Kidney (tissue), 14 donors: Measurements from ENCODE around the gene AFAP1L2. TPM values are rescaled to one million over a fixed set of nuclear protein-coding genes. Genes with fewer than 3 reads are reported as not detected.

Source experiments
- DNase-seq, 5 donors: peaks; one replicate each; pipeline ENCODE4 v3.0.0-alpha.2; 2013 to 2020
- FAIRE-seq: peaks from 2 replicates; lab custom pipeline; 2012; peaks lifted over from hg19 to GRCh38; lab: Jason Lieb, UNC
- H3K27ac ChIP-seq, 2 donors: one replicate each; pipeline ENCODE4 v1.7.0; 2013; ENCODE audit warnings: low read depth in 2 of 2, low read length in 2 of 2, inconsistent platforms in 1 of 2
- H3K27me3 ChIP-seq: one replicate; pipeline ENCODE4 v1.7.1; 2013; ENCODE audit warnings: low read length, inconsistent platforms; ENCODE audit not compliant: control insufficient read depth, insufficient read depth
- H3K36me3 ChIP-seq, 3 donors: one replicate each; pipeline versions ENCODE4 v1.7.0 to v1.7.1; 2013; ENCODE audit warnings: low read length in 3 of 3, control low read depth in 1 of 3, inconsistent platforms in 1 of 3; ENCODE audit not compliant: insufficient read depth in 3 of 3, control insufficient read depth in 2 of 3
- H3K4me1 ChIP-seq, 3 donors: one replicate each; pipeline versions ENCODE4 v1.7.0 to v1.7.1; 2013; ENCODE audit warnings: low read length in 3 of 3, inconsistent platforms in 1 of 3, low read depth in 1 of 3; ENCODE audit not compliant: control insufficient read depth in 2 of 3, insufficient read depth in 2 of 3
- H3K4me3 ChIP-seq, 3 donors: one replicate each; pipeline versions ENCODE4 v1.7.0 to v1.8.1; 2013; ENCODE audit warnings: low read length in 3 of 3, control low read depth in 1 of 3, inconsistent platforms in 1 of 3
- H3K9ac ChIP-seq, 3 donors: one replicate each; pipeline versions ENCODE4 v1.7.0 to v1.7.1; 2013; ENCODE audit warnings: low read length in 3 of 3, control low read depth in 1 of 3, inconsistent platforms in 1 of 3
- H3K9me3 ChIP-seq, 3 donors: one replicate each; pipeline versions ENCODE4 v1.7.0 to v1.7.1; 2013; ENCODE audit warnings: low read length in 3 of 3, control low read depth in 1 of 3, inconsistent platforms in 1 of 3; ENCODE audit not compliant: control insufficient read depth in 2 of 3, insufficient read depth in 1 of 3
- CTCF ChIP-seq: IDR thresholded peaks from 3 replicates; pipeline ENCODE4 v1.5.1; 2012; ENCODE audit warnings: mild to moderate bottlenecking, moderate library complexity, borderline replicate concordance; ENCODE audit not compliant: insufficient read depth; ENCODE audit errors: extremely low read depth
- intact Hi-C: fragments of 100-400 bp; cut with DNase I; formaldehyde crosslinking; loops from one replicate; pipeline ENCODE4 v1.11.1; 2022
- polyA plus RNA-seq: library from polyadenylated mRNA; stranded (reverse); fragments of 350-450 nt; fragmentation: Illumina TruSeq; extraction: RNeasy Lipid Tissue Mini Kit (QIAGEN cat#74804); gene quantifications from one replicate; pipeline ENCODE4 v1.2.3, GENCODE V29; 2014; ENCODE audit warnings: low read depth, low replicate concordance; ENCODE audit not compliant: insufficient read depth
- total RNA-seq: library from RNA; stranded (reverse); fragmentation: NEBNext Ultra II Directional; extraction: Animal tissue kit (Norgen Biotek cat#: 25700); gene quantifications from one replicate; pipeline ENCODE4 v1.2.1, GENCODE V29; 2021
- donor health status: control.
- donor health status: control.
- donor health status: control.
- donor health status: control.
- donor health status: control.
- donor health status: DM: yes; HTN: yes; CAD: no.
- donor health status: Normal renal cell carcinoma (clear cell type).

Gene AFAP1L2
- total and polyA plus RNA-seq, 2 donors from 2014 or later = 19.8 to 24.0 TPM

DNA sequence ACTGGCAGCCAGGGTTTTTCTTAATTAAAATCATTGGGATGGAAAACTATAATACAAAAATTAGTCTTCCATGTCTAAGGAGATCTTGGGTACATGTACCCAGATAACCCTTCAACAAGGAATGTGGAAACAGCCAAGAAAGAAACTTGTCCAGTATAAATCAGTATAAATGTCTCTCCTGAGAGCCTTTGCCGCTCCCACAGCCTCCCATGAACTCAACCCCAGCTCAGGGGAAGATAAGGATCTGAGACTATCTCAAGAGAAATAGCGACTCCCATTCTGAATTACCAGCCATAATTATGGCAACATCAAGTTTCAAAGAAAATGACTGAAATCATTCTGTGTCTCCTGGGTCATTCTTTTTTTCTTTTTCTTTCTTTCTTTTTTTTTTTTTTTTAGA, 32.6 kb upstream of the AFAP1L2 start:
- FAIRE-seq = no peak
- H3K4me3 ChIP-seq = no peak overlapping the region
- TF ChIP-seq CTCF = no peak
- peaks cover 0 to 48% (median 17%) of the 10 kb centered on the region in 3 donors for H3K36me3 ChIP-seq
- H3K9me3 ChIP-seq = no peaks in the 10 kb centered on the region
- intact Hi-C loops = loop anchor here (10.0 kb wide), 1 partner anchor 132 kb away; no protein-coding TSS in a partner anchor
- H3K4me1 ChIP-seq = no peaks in the 10 kb centered on the region
- DNase-seq = peak in 2 of 5 donors; percentile 37 to 46
- no peak overlapping the region for H3K27ac ChIP-seq
- H3K9ac ChIP-seq = no peak overlapping the region
- no peaks in the 10 kb centered on the region for H3K27me3 ChIP-seq

GRCh38 chr10:114432566-114433093, 28.3 kb upstream of the AFAP1L2 start:
- no peak for FAIRE-seq
- intact Hi-C loops = loop anchor here (10.0 kb wide), 1 partner anchor 128 kb away; no protein-coding TSS in a partner anchor

GRCh38 chr10:114431414-114432135, 27.3 kb upstream of the AFAP1L2 start:
- no peak for TF ChIP-seq CTCF
- peaks cover 0 to 17% (median 5%) of the 10 kb centered on the region in 3 donors for H3K36me3 ChIP-seq
- intact Hi-C loops = loop anchor here (10.0 kb wide), 1 partner anchor 127 kb away; no protein-coding TSS in a partner anchor
- H3K4me1 ChIP-seq = no peaks in the 10 kb centered on the region
- H3K9me3 ChIP-seq = no peaks in the 10 kb centered on the region
- H3K27ac ChIP-seq = no peak overlapping the region
- FAIRE-seq (no peak), DNase-seq (no peak)
- H3K27me3 ChIP-seq = no peaks in the 10 kb centered on the region
- no peak overlapping the region for H3K9ac ChIP-seq
- no peak overlapping the region for H3K4me3 ChIP-seq

More at GRCh38 chr10:114432566-114433093, 28.3 kb upstream of the AFAP1L2 start:
- Histone ChIP-seq H3K9me3 (no peaks in the 10 kb centered on the region), H3K27ac (no peak overlapping the region), H3K36me3 (peaks cover 0 to 20% (median 5%) of the 10 kb centered on the region in 3 donors), H3K4me1 (no peaks in the 10 kb centered on the region), H3K27me3 (no peaks in the 10 kb centered on the region), H3K9ac (no peak overlapping the region), H3K4me3 (no peak overlapping the region)
- TF ChIP-seq CTCF = no peak
- no peak for DNase-seq
